Stimulated activated naive CD8-positive, alpha-beta T cell treated with anti-CD3 and anti-CD28 coated beads, Interleukin-15, amount 100 ng/mL, for 72 hours (primary cell): Measurements from ENCODE around the gene ZNF74.
"Not testable (repeated sequence)": the region's sequence is repeated elsewhere in the genome, so short reads cannot be mapped to it uniquely, and the experiment has no call there.

Experiments used
- ATAC-seq: fragments of 150-1000 bp; cut with Tn5 transposase; 2 replicates; pipeline ENCODE4 v1.10.0; 2021; ENCODE audit warnings: mild to moderate bottlenecking, moderate library complexity
- DNase-seq, 2 donors: peaks; one replicate each; pipeline ENCODE4 v3.0.0; 2021 to 2022
- H3K27ac Mint-ChIP-seq, 2 donors: one replicate each; pipeline ENCODE4 v1.8.0; 2022; ENCODE audit warnings: mild to moderate bottlenecking in 2 of 2, mixed read lengths in 2 of 2, moderate library complexity in 2 of 2
- H3K27me3 Mint-ChIP-seq: one replicate; pipeline ENCODE4 v1.8.0; 2022; ENCODE audit warnings: mixed read lengths
- H3K4me1 Mint-ChIP-seq: one replicate; pipeline ENCODE4 v1.8.0; 2022; ENCODE audit warnings: mild to moderate bottlenecking, mixed read lengths
- H3K4me3 Mint-ChIP-seq, 2 donors: one replicate each; pipeline ENCODE4 v1.8.0; 2022; ENCODE audit warnings: mild to moderate bottlenecking in 2 of 2, mixed read lengths in 2 of 2, moderate library complexity in 1 of 2
- H3K9me3 Mint-ChIP-seq, 2 donors: one replicate each; pipeline ENCODE4 v1.8.0; 2022; ENCODE audit warnings: mixed read lengths in 2 of 2

The ZNF74 gene

GRCh38 chr22:20389288-20389687 lies 4.7 kb upstream of the ZNF74 start:
- no peak for DNase-seq
- Mint-ChIP-seq H3K27ac (no peak overlapping the region), H3K4me1 (peaks cover 7% of the 10 kb centered on the region), H3K9me3 (no peaks in the 10 kb centered on the region), H3K27me3 (no peaks in the 10 kb centered on the region), H3K4me3 (no peak overlapping the region)
- no peak for ATAC-seq

GRCh38 chr22:20390394-20390907 lies 3.5 kb upstream of the ZNF74 start:
- H3K4me3 Mint-ChIP-seq, result no peak overlapping the region
- no peaks in the 10 kb centered on the region for H3K9me3 Mint-ChIP-seq
- ATAC-seq (no peak), DNase-seq (no peak)
- H3K4me1 Mint-ChIP-seq, result peaks cover 17% of the 10 kb centered on the region
- H3K27ac Mint-ChIP-seq, result no peak overlapping the region
- H3K27me3 Mint-ChIP-seq, result no peaks in the 10 kb centered on the region

- ATAC-seq (no peak), DNase-seq (no peak)
- no peaks in the 10 kb centered on the region for H3K9me3 Mint-ChIP-seq
- peaks cover 25% of the 10 kb centered on the region for H3K4me1 Mint-ChIP-seq
- no peak overlapping the region for H3K4me3 Mint-ChIP-seq
- H3K27me3 Mint-ChIP-seq, result no peaks in the 10 kb centered on the region
- H3K27ac Mint-ChIP-seq, result no peak overlapping the region
Observed at GRCh38 chr22:20391222-20391621, 2.7 kb upstream of the ZNF74 start.

GRCh38 chr22:20392365-20392881 lies 1.5 kb upstream of the ZNF74 start:
- H3K4me3 Mint-ChIP-seq, result peak overlapping the region in 1 of 2 donors; percentile 13
- H3K9me3 Mint-ChIP-seq, H3K27me3 Mint-ChIP-seq, DNase-seq, ATAC-seq, H3K27ac Mint-ChIP-seq: not testable (repeated sequence)
- H3K4me1 Mint-ChIP-seq, result peaks cover 37% of the 10 kb centered on the region

- Mint-ChIP-seq H3K27ac (peak overlapping the region; percentile 95 to 97), H3K4me1 (peaks cover 41% of the 10 kb centered on the region), H3K9me3 (no peaks in the 10 kb centered on the region), H3K4me3 (peak overlapping the region; percentile 90 to 94), H3K27me3 (no peaks in the 10 kb centered on the region)
- no peak for DNase-seq
- ATAC-seq, result peak; percentile 30
Observed at GRCh38 chr22:20392983-20393704, 807 bp upstream of the ZNF74 start.

- ATAC-seq (no peak), DNase-seq (no peak)
- H3K9me3 Mint-ChIP-seq, result no peaks in the 10 kb centered on the region
- H3K4me3 Mint-ChIP-seq, result peak overlapping the region; percentile 90 to 94
- H3K27ac Mint-ChIP-seq, result peak overlapping the region; percentile 75 to 93
- H3K4me1 Mint-ChIP-seq, result peaks cover 41% of the 10 kb centered on the region
- H3K27me3 Mint-ChIP-seq, result no peaks in the 10 kb centered on the region
Observed at GRCh38 chr22:20395181-20395906, 1.4 kb downstream of the ZNF74 start.

- Mint-ChIP-seq H3K4me1 (peaks cover 41% of the 10 kb centered on the region), H3K27ac (no peak overlapping the region), H3K27me3 (no peaks in the 10 kb centered on the region), H3K4me3 (peak overlapping the region; percentile 90 to 94), H3K9me3 (no peaks in the 10 kb centered on the region)
- no peak for DNase-seq
- ATAC-seq, result no peak
Observed at GRCh38 chr22:20395907-20396287, 1.9 kb downstream of the ZNF74 start.

GRCh38 chr22:20396639-20397038 lies 2.7 kb downstream of the ZNF74 start:
- no peak for ATAC-seq
- Mint-ChIP-seq H3K27me3 (no peaks in the 10 kb centered on the region), H3K4me3 (no peak overlapping the region), H3K27ac (no peak overlapping the region), H3K9me3 (no peaks in the 10 kb centered on the region), H3K4me1 (peaks cover 41% of the 10 kb centered on the region)
- no peak for DNase-seq

- no peaks in the 10 kb centered on the region for H3K27me3 Mint-ChIP-seq
- H3K9me3 Mint-ChIP-seq, result no peaks in the 10 kb centered on the region
- DNase-seq (no peak), ATAC-seq (no peak)
- no peak overlapping the region for H3K4me3 Mint-ChIP-seq
- no peak overlapping the region for H3K27ac Mint-ChIP-seq
- H3K4me1 Mint-ChIP-seq, result peaks cover 41% of the 10 kb centered on the region
Observed at GRCh38 chr22:20397498-20397897, 3.5 kb downstream of the ZNF74 start.

- H3K9me3 Mint-ChIP-seq, result no peaks in the 10 kb centered on the region
- no peaks in the 10 kb centered on the region for H3K27me3 Mint-ChIP-seq
- ATAC-seq, result no peak
- H3K4me3 Mint-ChIP-seq, result no peak overlapping the region
- DNase-seq, result no peak
- no peak overlapping the region for H3K27ac Mint-ChIP-seq
- H3K4me1 Mint-ChIP-seq, result peaks cover 44% of the 10 kb centered on the region
Observed at GRCh38 chr22:20398420-20398819, 4.5 kb downstream of the ZNF74 start.

- H3K4me3 Mint-ChIP-seq, result no peak overlapping the region
- DNase-seq (no peak), ATAC-seq (no peak)
- H3K9me3 Mint-ChIP-seq, result no peaks in the 10 kb centered on the region
- H3K27ac Mint-ChIP-seq, result peak overlapping the region in 1 of 2 donors; percentile 36
- no peaks in the 10 kb centered on the region for H3K27me3 Mint-ChIP-seq
- H3K4me1 Mint-ChIP-seq, result peaks cover 39% of the 10 kb centered on the region
Observed at GRCh38 chr22:20399866-20400605, 6.1 kb downstream of the ZNF74 start.

- ATAC-seq (no peak), DNase-seq (no peak)
- H3K27ac Mint-ChIP-seq, result peak overlapping the region in 1 of 2 donors; percentile 36
- no peaks in the 10 kb centered on the region for H3K27me3 Mint-ChIP-seq
- H3K4me3 Mint-ChIP-seq, result no peak overlapping the region
- H3K9me3 Mint-ChIP-seq, result no peaks in the 10 kb centered on the region
- peaks cover 31% of the 10 kb centered on the region for H3K4me1 Mint-ChIP-seq
Observed at GRCh38 chr22:20400606-20401375, 6.8 kb downstream of the ZNF74 start.

GRCh38 chr22:20401376-20402014 lies 7.5 kb downstream of the ZNF74 start:
- H3K27ac Mint-ChIP-seq, result no peak overlapping the region
- DNase-seq (no peak), ATAC-seq (no peak)
- no peaks in the 10 kb centered on the region for H3K27me3 Mint-ChIP-seq
- no peaks in the 10 kb centered on the region for H3K9me3 Mint-ChIP-seq
- peaks cover 24% of the 10 kb centered on the region for H3K4me1 Mint-ChIP-seq
- no peak overlapping the region for H3K4me3 Mint-ChIP-seq

- Mint-ChIP-seq H3K9me3 (no peaks in the 10 kb centered on the region), H3K27ac (no peak overlapping the region)
- no peak for ATAC-seq
Observed at GRCh38 chr22:20402960-20403778, 9.2 kb downstream of the ZNF74 start.

More at GRCh38 chr22:20402960-20403778, 9.2 kb downstream of the ZNF74 start:
- H3K4me3 Mint-ChIP-seq, result no peak overlapping the region
- no peak for DNase-seq
- H3K27me3 Mint-ChIP-seq, result no peaks in the 10 kb centered on the region
- H3K4me1 Mint-ChIP-seq, result peaks cover 11% of the 10 kb centered on the region
